Esophagus muscularis mucosa (tissue), 4 donors: ENCODE data around the gene TMF1. TPM values are rescaled to one million over a fixed set of nuclear protein-coding genes. Genes with fewer than 3 reads are reported as not detected.

ENCODE experiments used
- DNase-seq: peaks from one replicate; pipeline ENCODE4 v3.0.0-alpha.2; 2017; ENCODE audit errors: extremely low spot score
- H3K27ac ChIP-seq, 4 donors: fragments of 200-600 bp; sonication (generic); replicated peaks in 1 of 4; 1 replicate in 3 of 4; 2 replicates in 1 of 4; pipeline ENCODE4 v1.5.1; 2016 to 2019; ENCODE audit warnings: mild to moderate bottlenecking in 1 of 4
- H3K27me3 ChIP-seq, 4 donors: fragments of 200-600 bp; sonication (generic); one replicate each; pipeline versions ENCODE4 v1.5.1 to v1.6.0; 2016 to 2019
- H3K36me3 ChIP-seq, 4 donors: fragments of 200-600 bp; sonication (generic); one replicate each; pipeline ENCODE4 v1.5.1; 2016 to 2019
- H3K4me1 ChIP-seq, 4 donors: fragments of 200-600 bp; sonication (generic); one replicate each; pipeline ENCODE4 v1.5.1; 2016 to 2019
- H3K4me3 ChIP-seq, 4 donors: fragments of 200-600 bp; sonication (generic); 1 replicate in 2 of 4; 2 replicates in 2 of 4; pipeline ENCODE4 v1.5.1; 2016 to 2019; ENCODE audit warnings: mild to moderate bottlenecking in 4 of 4, moderate library complexity in 1 of 4
- H3K9me3 ChIP-seq, 4 donors: fragments of 200-600 bp; sonication (generic); 1 replicate in 3 of 4; 2 replicates in 1 of 4; pipeline ENCODE4 v1.5.1; 2016 to 2019
- EP300 ChIP-seq: sonication (generic); formaldehyde crosslinking; IDR thresholded peaks from one replicate; pipeline ENCODE4 v1.6.1; 2017; ENCODE audit warnings: antibody characterized with exemption
- POLR2A ChIP-seq: fragments of 450-650 bp; IDR thresholded peaks from one replicate; pipeline ENCODE4 v1.6.1; 2017; ENCODE audit warnings: antibody characterized with exemption, moderate library complexity, mild to moderate bottlenecking, low read depth
- POLR2AphosphoS5 ChIP-seq, 2 donors: sonication (generic); formaldehyde crosslinking; IDR thresholded peaks; one replicate each; pipeline ENCODE4 v1.6.1; 2017; ENCODE audit warnings: antibody characterized with exemption in 2 of 2
- WGBS: methylation state at CpG from one replicate; pipeline ENCODE4 v1.1.5; 2018; 5-methylcytosine and 5-hydroxymethylcytosine counted together
- intact Hi-C: fragments of 100-400 bp; cut with DNase I; formaldehyde crosslinking; loops from one replicate; pipeline ENCODE4 v1.15.1; 2023
- total RNA-seq, 4 donors: library from RNA; depleted of rRNA; stranded (reverse); fragments of >200 nt; gene quantifications; one replicate each; pipeline versions ENCODE4 v1.1.0 to v1.2.1, GENCODE V29; 2016
- TF ChIP-seq, protein P1 (sequence below), 3 experiments: fragments of 200-600 bp in 2 of 3; fragments of 450-650 bp in 1 of 3; sonication (generic) in 2 of 3; IDR thresholded peaks; one replicate each; pipeline ENCODE4 v1.5.1; 2017 to 2019; ENCODE audit warnings: antibody characterized with exemption in 3 of 3, mild to moderate bottlenecking in 2 of 3, moderate library complexity in 1 of 3

The TMF1 gene
- total RNA-seq, 4 donors from 2014 or later: 23.0 to 35.8 (median 33.9) TPM

DNA sequence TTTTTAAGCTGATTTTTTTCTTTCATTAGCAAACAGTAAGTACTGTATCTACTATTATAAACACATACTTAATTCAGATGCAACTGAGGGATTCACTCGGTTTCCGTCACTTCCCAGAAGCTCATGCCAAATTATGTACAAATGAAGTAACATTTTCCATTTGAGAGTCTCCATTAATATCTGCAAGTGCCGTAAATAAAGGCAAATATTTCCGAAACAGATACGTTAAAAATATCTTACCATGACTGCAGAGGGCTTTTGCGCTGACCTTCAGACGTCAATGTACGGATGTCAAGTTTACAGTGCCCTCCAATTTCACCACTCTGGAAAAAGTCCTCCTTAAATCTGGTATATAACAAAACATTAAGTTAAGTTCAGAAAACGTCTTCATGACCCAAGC is 48.0 kb downstream of the TMF1 start:
- H3K4me1 ChIP-seq: peaks cover 2 to 45% (median 21%) of the 10 kb centered on the region in 4 donors

DNA sequence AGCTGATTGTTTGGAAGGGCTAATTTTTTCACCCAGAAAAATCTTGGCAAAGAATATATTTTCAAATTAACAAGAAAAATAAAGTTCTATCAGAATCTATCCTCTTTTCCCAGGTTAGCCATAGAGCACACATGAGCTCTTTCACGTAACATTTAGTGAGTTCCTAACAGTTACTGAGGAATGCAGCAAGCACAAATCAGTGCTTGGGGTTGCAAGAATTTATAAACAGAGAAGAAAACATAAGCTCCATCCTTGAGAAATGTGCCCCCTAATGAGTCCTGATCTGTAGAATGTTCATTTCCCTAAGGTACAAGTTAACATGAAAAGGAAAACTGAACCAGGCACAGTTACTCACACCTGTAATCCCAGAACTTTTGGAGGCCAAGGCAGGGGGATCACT is 52.5 kb downstream of the TMF1 start:
- TF ChIP-seq POLR2AphosphoS5 (IDR thresholded peaks at IDR 0.05): no peak
- no peak for TF ChIP-seq EP300
- TF ChIP-seq, protein P1, sequence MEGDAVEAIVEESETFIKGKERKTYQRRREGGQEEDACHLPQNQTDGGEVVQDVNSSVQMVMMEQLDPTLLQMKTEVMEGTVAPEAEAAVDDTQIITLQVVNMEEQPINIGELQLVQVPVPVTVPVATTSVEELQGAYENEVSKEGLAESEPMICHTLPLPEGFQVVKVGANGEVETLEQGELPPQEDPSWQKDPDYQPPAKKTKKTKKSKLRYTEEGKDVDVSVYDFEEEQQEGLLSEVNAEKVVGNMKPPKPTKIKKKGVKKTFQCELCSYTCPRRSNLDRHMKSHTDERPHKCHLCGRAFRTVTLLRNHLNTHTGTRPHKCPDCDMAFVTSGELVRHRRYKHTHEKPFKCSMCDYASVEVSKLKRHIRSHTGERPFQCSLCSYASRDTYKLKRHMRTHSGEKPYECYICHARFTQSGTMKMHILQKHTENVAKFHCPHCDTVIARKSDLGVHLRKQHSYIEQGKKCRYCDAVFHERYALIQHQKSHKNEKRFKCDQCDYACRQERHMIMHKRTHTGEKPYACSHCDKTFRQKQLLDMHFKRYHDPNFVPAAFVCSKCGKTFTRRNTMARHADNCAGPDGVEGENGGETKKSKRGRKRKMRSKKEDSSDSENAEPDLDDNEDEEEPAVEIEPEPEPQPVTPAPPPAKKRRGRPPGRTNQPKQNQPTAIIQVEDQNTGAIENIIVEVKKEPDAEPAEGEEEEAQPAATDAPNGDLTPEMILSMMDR (IDR thresholded peaks at IDR 0.05): no peak
- no peak for TF ChIP-seq POLR2A
- intact Hi-C loops: no loop called here
- Histone ChIP-seq H3K9me3 (no peaks in the 10 kb centered on the region), H3K4me1 (peaks cover 6 to 20% (median 12%) of the 10 kb centered on the region in 4 donors), H3K27me3 (no peaks in the 10 kb centered on the region), H3K36me3 (peaks cover 47 to 96% (median 86%) of the 10 kb centered on the region in 4 donors), H3K4me3 (no peak overlapping the region), H3K27ac (peak overlapping the region in 1 of 4 donors; percentile 12)
- 38% methylated on average over 1 of the region's 1 CpG for WGBS
- DNase-seq: no peak

More for the DNA sequence above, 48.0 kb downstream of the TMF1 start:
- H3K27ac ChIP-seq: no peak overlapping the region
- peaks cover 24 to 97% (median 84%) of the 10 kb centered on the region in 4 donors for H3K36me3 ChIP-seq
- TF ChIP-seq, protein P1 (IDR thresholded peaks at IDR 0.05): no peak
- TF ChIP-seq POLR2AphosphoS5 (IDR thresholded peaks at IDR 0.05) (no peak), POLR2A (no peak), EP300 (no peak)
- no peaks in the 10 kb centered on the region for H3K9me3 ChIP-seq
- 82% methylated on average over 9 of the region's 9 CpGs for WGBS
- no peak for DNase-seq
- intact Hi-C loops: no loop called here
- no peak overlapping the region for H3K4me3 ChIP-seq
- no peaks in the 10 kb centered on the region for H3K27me3 ChIP-seq

DNA sequence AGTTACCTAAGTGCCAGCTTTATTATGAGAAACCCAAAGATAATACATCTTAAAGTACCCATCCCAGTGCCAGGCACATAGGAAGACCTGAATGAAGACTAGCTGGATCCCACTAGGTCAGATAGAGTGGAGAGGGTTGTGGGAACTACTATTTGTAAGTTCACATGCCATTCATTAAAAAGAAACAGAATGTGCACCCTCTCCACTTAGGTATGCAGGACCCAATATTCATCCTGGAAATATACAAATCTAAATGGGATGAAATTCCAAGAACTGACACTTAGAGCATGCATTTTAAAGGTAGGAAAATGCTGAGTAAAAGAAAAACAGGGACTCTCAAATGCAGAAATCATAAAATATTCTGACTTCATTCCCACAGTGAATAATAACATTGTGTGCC is 53.0 kb downstream of the TMF1 start:
- no peaks in the 10 kb centered on the region for H3K27me3 ChIP-seq
- intact Hi-C loops: no loop called here
- peaks cover 50 to 96% (median 86%) of the 10 kb centered on the region in 4 donors for H3K36me3 ChIP-seq
- TF ChIP-seq EP300 (no peak), POLR2AphosphoS5 (IDR thresholded peaks at IDR 0.05) (no peak), POLR2A (no peak)
- TF ChIP-seq, protein P1 (IDR thresholded peaks at IDR 0.05): no peak
- no peak overlapping the region for H3K4me3 ChIP-seq
- peaks cover 6 to 20% (median 12%) of the 10 kb centered on the region in 4 donors for H3K4me1 ChIP-seq
- no peak for DNase-seq
- H3K27ac ChIP-seq: no peak overlapping the region
- no peaks in the 10 kb centered on the region for H3K9me3 ChIP-seq

DNA sequence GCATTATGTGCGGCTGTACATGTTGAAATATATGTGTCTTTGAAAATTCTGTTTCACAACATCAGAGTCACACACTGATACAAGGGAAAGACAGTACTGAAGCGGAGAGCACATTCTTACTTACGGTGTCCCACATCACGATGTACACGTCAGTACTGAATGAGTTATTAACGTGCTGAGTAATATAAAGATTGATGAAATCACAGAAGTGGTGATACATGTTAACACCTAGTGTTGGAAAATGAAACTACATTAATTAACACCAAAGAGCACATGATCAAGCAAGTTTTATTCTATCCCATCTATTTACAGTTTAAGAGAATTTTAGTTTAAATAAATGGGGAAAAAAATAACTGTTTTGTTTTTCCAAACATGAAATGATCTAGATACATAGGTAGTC is 54.2 kb downstream of the TMF1 start:
- Histone ChIP-seq H3K36me3 (peaks cover 52 to 96% (median 85%) of the 10 kb centered on the region in 4 donors), H3K27ac (no peak overlapping the region), H3K9me3 (no peaks in the 10 kb centered on the region), H3K4me1 (peaks cover 6 to 20% (median 12%) of the 10 kb centered on the region in 4 donors), H3K27me3 (no peaks in the 10 kb centered on the region), H3K4me3 (no peak overlapping the region)
- TF ChIP-seq POLR2A (no peak), POLR2AphosphoS5 (IDR thresholded peaks at IDR 0.05) (no peak), EP300 (no peak)
- TF ChIP-seq, protein P1 (IDR thresholded peaks at IDR 0.05): no peak
- 85% methylated on average over 6 of the region's 6 CpGs for WGBS
- DNase-seq: no peak
- intact Hi-C loops: no loop called here
